NCI-H2171 (cell line): Measurements from ENCODE around the gene CNN2.
A peak's percentile ranks its signal among the peaks of the same experiment; 100 is the strongest.

Experiments
- DNase-seq: peaks from one replicate; lab custom pipeline; 2025; lab: John Stamatoyannopoulos, UW

Gene CNN2

GRCh38 chr19:1065606-1066109, 39.2 kb downstream of the CNN2 start:
- DNase-seq, result no peak

GRCh38 chr19:1066251-1066747, 39.9 kb downstream of the CNN2 start:
- DNase-seq, result no peak

GRCh38 chr19:1066748-1067340, 40.4 kb downstream of the CNN2 start, which contains the start of gene ARHGAP45:
Gene ARHGAP45, plus strand, starts transcription at chr19:1067167. Its CDS starts 239 bp downstream, at chr19:1067406.
- DNase-seq, result no peak

- DNase-seq, result no peak
Observed at GRCh38 chr19:1067341-1067957, 41.0 kb downstream of the CNN2 start.

GRCh38 chr19:1068009-1069001, 41.9 kb downstream of the CNN2 start:
- DNase-seq, result no peak

- no peak for DNase-seq
Observed at GRCh38 chr19:1069009-1069779, 42.8 kb downstream of the CNN2 start.

- no peak for DNase-seq
Observed at GRCh38 chr19:1070576-1070930, 44.1 kb downstream of the CNN2 start.

GRCh38 chr19:1070931-1071791, 44.8 kb downstream of the CNN2 start:
- DNase-seq, result no peak

- no peak for DNase-seq
Observed at GRCh38 chr19:1072371-1073015, 46.1 kb downstream of the CNN2 start.

GRCh38 chr19:1073063-1073955, 46.9 kb downstream of the CNN2 start:
- DNase-seq, result no peak

GRCh38 chr19:1073956-1074517, 47.6 kb downstream of the CNN2 start:
- DNase-seq, result no peak

- DNase-seq, result peak; percentile 92
Observed at GRCh38 chr19:1074544-1075283, 48.3 kb downstream of the CNN2 start.

- DNase-seq, result no peak
Observed at GRCh38 chr19:1076046-1076386, 49.6 kb downstream of the CNN2 start.

- no peak for DNase-seq
Observed at GRCh38 chr19:1076951-1077350, 50.5 kb downstream of the CNN2 start.

GRCh38 chr19:1079566-1080111, 53.2 kb downstream of the CNN2 start:
- no peak for DNase-seq

GRCh38 chr19:1080360-1081161, 54.2 kb downstream of the CNN2 start:
- DNase-seq, result no peak
